ENCODE results near the gene TMEM123.

DNA sequence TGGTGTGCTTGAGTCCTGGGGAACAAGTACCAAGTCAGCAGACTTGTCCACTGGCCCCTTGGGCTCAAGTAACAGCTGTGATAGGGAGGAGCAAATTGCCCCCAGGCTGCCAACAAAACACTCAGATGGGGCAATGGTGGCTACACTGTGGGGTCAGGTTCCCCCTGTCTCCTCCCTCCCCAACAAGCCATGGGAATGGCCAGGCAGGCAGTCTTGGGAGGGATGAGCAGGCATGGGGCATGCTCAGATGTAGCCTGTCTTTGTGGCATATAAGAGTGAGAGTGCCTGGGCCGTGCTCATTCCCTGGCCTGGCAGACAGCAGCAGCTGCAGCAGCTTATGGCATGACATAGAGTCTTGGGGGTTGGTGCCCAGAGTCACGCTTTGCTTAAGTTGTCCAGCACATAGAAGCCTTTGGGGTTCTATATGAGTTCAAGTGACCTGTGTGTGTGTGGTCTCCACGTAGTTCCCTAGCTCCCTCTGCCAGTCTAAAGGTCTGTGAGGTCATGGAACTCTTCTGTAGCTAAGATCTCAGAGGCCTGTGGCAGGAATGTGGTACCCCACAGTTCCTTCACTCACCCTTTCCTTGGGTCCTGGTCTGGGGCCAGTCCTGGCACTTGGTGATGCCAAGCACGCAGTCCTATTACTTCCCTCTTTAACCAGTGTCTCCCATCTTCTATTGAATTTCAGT lies 60.9 kb downstream of the TMEM123 start:
- TF ChIP-seq, protein P1, sequence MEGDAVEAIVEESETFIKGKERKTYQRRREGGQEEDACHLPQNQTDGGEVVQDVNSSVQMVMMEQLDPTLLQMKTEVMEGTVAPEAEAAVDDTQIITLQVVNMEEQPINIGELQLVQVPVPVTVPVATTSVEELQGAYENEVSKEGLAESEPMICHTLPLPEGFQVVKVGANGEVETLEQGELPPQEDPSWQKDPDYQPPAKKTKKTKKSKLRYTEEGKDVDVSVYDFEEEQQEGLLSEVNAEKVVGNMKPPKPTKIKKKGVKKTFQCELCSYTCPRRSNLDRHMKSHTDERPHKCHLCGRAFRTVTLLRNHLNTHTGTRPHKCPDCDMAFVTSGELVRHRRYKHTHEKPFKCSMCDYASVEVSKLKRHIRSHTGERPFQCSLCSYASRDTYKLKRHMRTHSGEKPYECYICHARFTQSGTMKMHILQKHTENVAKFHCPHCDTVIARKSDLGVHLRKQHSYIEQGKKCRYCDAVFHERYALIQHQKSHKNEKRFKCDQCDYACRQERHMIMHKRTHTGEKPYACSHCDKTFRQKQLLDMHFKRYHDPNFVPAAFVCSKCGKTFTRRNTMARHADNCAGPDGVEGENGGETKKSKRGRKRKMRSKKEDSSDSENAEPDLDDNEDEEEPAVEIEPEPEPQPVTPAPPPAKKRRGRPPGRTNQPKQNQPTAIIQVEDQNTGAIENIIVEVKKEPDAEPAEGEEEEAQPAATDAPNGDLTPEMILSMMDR (IDR thresholded peaks at IDR 0.05): no peak
- TF ChIP-seq POLR2AphosphoS5 (IDR thresholded peaks at IDR 0.05): no peak
- TF ChIP-seq EP300 (IDR thresholded peaks at IDR 0.05): no peak

Measured in suprapubic skin (tissue), 4 donors.